Sciatic nerve (tissue), 2 donors: Measurements from ENCODE around the gene ERMP1. TPM values are rescaled to one million over a fixed set of nuclear protein-coding genes. Genes with fewer than 3 reads are reported as not detected.

Experiments
- ATAC-seq: fragments of 200-7000 bp; cut with Tn5 transposase; one replicate; pipeline ENCODE4 v1.9.1; 2020; ENCODE audit warnings: mild to moderate bottlenecking, moderate library complexity
- DNase-seq: peaks from one replicate; pipeline ENCODE4 v3.0.0-alpha.2; 2020; ENCODE audit warnings: low spot score
- intact Hi-C: fragments of 100-400 bp; cut with DNase I; formaldehyde crosslinking; loops from one replicate; pipeline ENCODE4 v1.14.2; 2022
- total RNA-seq: library from RNA; stranded (reverse); fragmentation: NEBNext Ultra II Directional; extraction: Animal tissue kit (Norgen Biotek cat#: 25700); gene quantifications from one replicate; pipeline ENCODE4 v1.2.1, GENCODE V29; 2021
- donor health status: DM: no; HTN: no; CAD: no.
- donor health status: DM: no; HTN: no; CAD: no.

Gene ERMP1
- total RNA-seq, 1 donor from 2014 or later: 18.3 TPM

DNA sequence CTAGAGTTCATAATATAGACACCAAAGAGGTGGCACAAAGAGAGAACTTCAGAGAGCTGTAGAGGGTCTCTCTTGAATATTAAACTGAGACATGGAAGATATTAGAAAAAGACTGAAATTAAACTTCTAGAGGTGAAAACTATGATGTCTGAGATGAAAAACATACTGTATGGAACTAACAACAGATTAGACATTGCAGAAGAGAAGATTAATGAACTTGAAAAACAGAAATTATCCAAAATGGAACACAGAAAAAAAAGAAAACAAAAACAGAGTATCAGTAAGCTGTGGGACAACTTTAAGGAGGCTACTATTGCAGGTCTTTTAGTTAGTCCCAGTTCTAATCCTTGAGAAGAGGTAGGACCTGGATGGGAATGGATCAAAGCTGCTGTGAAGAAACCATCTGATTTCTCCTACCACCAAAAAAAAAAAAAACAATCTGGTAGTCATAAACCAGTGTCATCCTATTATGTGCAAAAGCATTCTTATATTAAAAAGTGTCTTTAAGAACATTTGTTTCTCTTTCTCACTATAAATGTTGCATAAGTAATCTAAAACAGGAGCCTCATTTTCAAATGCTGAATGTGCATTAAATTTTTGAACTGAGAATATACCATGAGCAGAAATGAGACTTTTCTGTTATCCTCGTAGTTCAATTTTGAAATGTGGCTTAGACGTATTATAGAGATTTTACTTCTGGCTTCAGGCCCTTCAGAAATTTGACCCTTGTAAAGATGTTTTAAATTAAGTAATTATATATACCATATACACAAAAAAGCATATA is 96.2 kb downstream of the ERMP1 start:
- ATAC-seq (no peak), DNase-seq (no peak)
- intact Hi-C loops: no loop called here

DNA sequence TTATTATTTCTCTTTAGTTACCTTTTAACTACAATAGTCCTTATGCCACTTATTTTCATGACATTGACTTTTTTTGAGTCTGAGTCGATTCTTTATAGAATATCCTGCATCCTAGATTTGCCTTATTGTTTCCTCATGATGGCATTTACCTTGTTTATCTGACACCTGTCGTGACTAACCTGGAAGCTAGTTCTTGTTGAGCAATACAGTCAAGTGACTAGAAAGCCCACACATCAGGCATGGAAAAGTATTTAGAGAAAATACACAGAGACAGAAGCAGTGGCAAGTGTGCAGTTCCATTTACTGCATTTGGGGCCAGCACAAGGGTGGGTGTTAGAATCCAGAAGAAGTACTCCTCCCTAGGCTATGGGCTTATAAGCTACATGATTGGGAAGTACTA is 97.8 kb downstream of the ERMP1 start:
- intact Hi-C loops: no loop called here
- no peak for ATAC-seq
- no peak for DNase-seq

Other genes starting within 250 kb of the ERMP1 start
- 30.3 TPM for gene RIC1, start 204.0 kb downstream of the ERMP1 start, total RNA-seq
- gene MLANA, start 57.8 kb upstream of the ERMP1 start, total RNA-seq: not detected
- gene RANBP6, start 182.5 kb upstream of the ERMP1 start, total RNA-seq: 13.2 TPM